GM21447 (cell line): ENCODE data around the gene ARFRP1.

ENCODE experiments used
- ATAC-seq: cut with Tn5 transposase; IDR thresholded peaks from one replicate; pipeline ENCODE4 v1.9.1; 2021; ENCODE audit not compliant: unreplicated experiment

Gene ARFRP1

GRCh38 chr20:63702751-63703470, 4.9 kb downstream of the ARFRP1 start:
- ATAC-seq = no peak

GRCh38 chr20:63702036-63702665, 5.6 kb downstream of the ARFRP1 start:
- ATAC-seq = no peak

- ATAC-seq = no peak
Measured at GRCh38 chr20:63701329-63702035, 6.3 kb downstream of the ARFRP1 start.

GRCh38 chr20:63701051-63701328, 6.8 kb downstream of the ARFRP1 start:
- ATAC-seq = no peak

GRCh38 chr20:63700199-63701050, 7.4 kb downstream of the ARFRP1 start:
- ATAC-seq = no peak

GRCh38 chr20:63699466-63700198, 8.1 kb downstream of the ARFRP1 start:
- ATAC-seq = no peak

- ATAC-seq = no peak
Measured at GRCh38 chr20:63698739-63699465, 8.9 kb downstream of the ARFRP1 start.

- no peak for ATAC-seq
Measured at GRCh38 chr20:63697868-63698545, 9.8 kb downstream of the ARFRP1 start.

- no peak for ATAC-seq
Measured at GRCh38 chr20:63697357-63697867, 10.4 kb downstream of the ARFRP1 start.

GRCh38 chr20:63696628-63697356, 11.0 kb downstream of the ARFRP1 start, which contains the start of gene TNFRSF6B:
Gene TNFRSF6B (plus strand): TSS chr20:63696652. CDS start chr20:63696768, 116 bp downstream.
- no peak for ATAC-seq

GRCh38 chr20:63696306-63696627, 11.5 kb downstream of the ARFRP1 start:
- ATAC-seq = no peak

- ATAC-seq = no peak
Measured at GRCh38 chr20:63695424-63696305, 12.1 kb downstream of the ARFRP1 start.

GRCh38 chr20:63694584-63695423, 13.0 kb downstream of the ARFRP1 start:
- ATAC-seq = no peak

GRCh38 chr20:63693733-63694583, 13.8 kb downstream of the ARFRP1 start:
- ATAC-seq = no peak

- no peak for ATAC-seq
Measured at GRCh38 chr20:63693083-63693732, 14.6 kb downstream of the ARFRP1 start.
